SK-N-SH (cell line): ENCODE results near the gene PEA15.

Experiments used
- FOXM1 ChIP-seq: IDR thresholded peaks from 2 replicates; pipeline ENCODE4 v1.4.0; 2012; ENCODE audit warnings: low read depth, mild to moderate bottlenecking
- TEAD4 ChIP-seq: IDR thresholded peaks from 2 replicates; pipeline ENCODE4 v1.4.0; 2012; ENCODE audit warnings: mild to moderate bottlenecking, borderline replicate concordance; ENCODE audit not compliant: insufficient read depth
- TF ChIP-seq, protein P1 (sequence below): fragments of 200-600 bp; sonication (generic); IDR thresholded peaks from 2 replicates; pipeline ENCODE4 v1.6.1; 2017; ENCODE audit warnings: antibody characterized with exemption, mild to moderate bottlenecking, moderate library complexity

DNA sequence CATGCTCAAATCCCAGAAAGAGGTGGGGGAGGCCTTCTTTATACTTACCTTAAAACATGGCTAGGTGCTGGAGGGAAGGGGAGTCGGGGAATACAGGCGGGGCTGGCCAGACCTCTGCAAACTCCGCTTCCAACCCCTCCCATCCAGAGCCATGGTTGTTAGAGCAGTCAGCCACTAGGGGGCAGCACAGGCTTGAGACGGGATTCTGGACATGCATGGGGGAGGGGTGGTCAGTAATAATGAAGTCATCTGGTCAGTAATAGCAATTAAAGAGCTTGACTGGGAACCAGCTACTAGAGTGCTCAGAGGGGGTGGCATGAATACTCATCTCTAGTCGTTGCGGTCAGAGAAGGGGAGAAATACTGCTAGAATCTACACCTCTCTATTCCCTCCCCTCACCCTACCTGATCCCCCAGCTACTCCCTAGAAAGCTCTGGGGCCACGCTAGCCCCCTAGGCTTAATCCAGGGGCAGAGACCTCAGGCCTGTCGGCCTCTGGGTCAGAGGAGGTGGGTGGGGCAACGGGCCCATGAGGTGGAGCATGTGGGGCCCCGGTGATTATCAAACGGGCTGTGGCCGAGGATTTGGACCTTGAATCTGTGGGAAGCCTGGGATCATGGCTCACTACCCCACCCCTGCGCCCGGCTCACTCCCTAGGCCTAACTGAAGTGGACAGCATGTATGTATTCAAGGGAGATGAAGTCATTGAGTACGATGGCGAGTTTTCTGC, 11.9 kb upstream of the PEA15 start:
- TF ChIP-seq TEAD4 = no peak
- TF ChIP-seq, protein P1, sequence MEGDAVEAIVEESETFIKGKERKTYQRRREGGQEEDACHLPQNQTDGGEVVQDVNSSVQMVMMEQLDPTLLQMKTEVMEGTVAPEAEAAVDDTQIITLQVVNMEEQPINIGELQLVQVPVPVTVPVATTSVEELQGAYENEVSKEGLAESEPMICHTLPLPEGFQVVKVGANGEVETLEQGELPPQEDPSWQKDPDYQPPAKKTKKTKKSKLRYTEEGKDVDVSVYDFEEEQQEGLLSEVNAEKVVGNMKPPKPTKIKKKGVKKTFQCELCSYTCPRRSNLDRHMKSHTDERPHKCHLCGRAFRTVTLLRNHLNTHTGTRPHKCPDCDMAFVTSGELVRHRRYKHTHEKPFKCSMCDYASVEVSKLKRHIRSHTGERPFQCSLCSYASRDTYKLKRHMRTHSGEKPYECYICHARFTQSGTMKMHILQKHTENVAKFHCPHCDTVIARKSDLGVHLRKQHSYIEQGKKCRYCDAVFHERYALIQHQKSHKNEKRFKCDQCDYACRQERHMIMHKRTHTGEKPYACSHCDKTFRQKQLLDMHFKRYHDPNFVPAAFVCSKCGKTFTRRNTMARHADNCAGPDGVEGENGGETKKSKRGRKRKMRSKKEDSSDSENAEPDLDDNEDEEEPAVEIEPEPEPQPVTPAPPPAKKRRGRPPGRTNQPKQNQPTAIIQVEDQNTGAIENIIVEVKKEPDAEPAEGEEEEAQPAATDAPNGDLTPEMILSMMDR = peak; percentile 96
- TF ChIP-seq FOXM1 = no peak
